DOHH2 (cell line): ENCODE data around the gene SOBP.

Experiments used
- H3F3A ChIP-seq: fragments of 200-600 bp; sonication (generic), shearing (Covaris generic); 2 replicates; pipeline ENCODE4 v1.6.0; 2016; ENCODE audit warnings: antibody characterized with exemption, mild to moderate bottlenecking; ENCODE audit not compliant: control insufficient read depth, insufficient read depth
- H3K27ac ChIP-seq: fragments of 200-600 bp; sonication (generic); 2 replicates; pipeline ENCODE4 v1.5.1; 2014; ENCODE audit warnings: low read depth, mild to moderate bottlenecking, low read length, moderate library complexity
- H3K27me3 ChIP-seq: fragments of 200-600 bp; sonication (generic); 2 replicates; pipeline ENCODE4 v1.6.1; 2014; ENCODE audit warnings: mild to moderate bottlenecking, low read length, mixed read lengths; ENCODE audit not compliant: control insufficient read depth
- H3K36me3 ChIP-seq: fragments of 200-600 bp; sonication (generic); 2 replicates; pipeline ENCODE4 v1.6.1; 2014; ENCODE audit warnings: mild to moderate bottlenecking, low read length, moderate library complexity, mixed read lengths; ENCODE audit not compliant: control insufficient read depth
- H3K4me1 ChIP-seq: fragments of 200-600 bp; sonication (generic); 2 replicates; pipeline ENCODE4 v1.6.1; 2014; ENCODE audit warnings: mild to moderate bottlenecking, low read length, mixed read lengths; ENCODE audit not compliant: control insufficient read depth
- H3K4me2 ChIP-seq: fragments of 200-600 bp; sonication (generic); 2 replicates; pipeline ENCODE4 v1.6.0; 2014; ENCODE audit warnings: mild to moderate bottlenecking, low read length, moderate library complexity
- H3K4me3 ChIP-seq: fragments of 200-600 bp; sonication (generic); 2 replicates; pipeline ENCODE4 v1.5.1; 2014; ENCODE audit warnings: mild to moderate bottlenecking, low read length, mixed read lengths
- H3K79me2 ChIP-seq: fragments of 200-600 bp; sonication (generic); 2 replicates; pipeline ENCODE4 v1.6.1; 2014; ENCODE audit warnings: mild to moderate bottlenecking, low read length, mixed read lengths; ENCODE audit not compliant: control insufficient read depth
- H3K9me2 ChIP-seq: fragments of 200-600 bp; sonication (generic); replicated peaks from 2 replicates; pipeline ENCODE4 v1.6.1; 2014; ENCODE audit warnings: mild to moderate bottlenecking, low read length, mixed read lengths; ENCODE audit not compliant: control insufficient read depth
- H3K9me3 ChIP-seq: fragments of 200-600 bp; sonication (generic); 2 replicates; pipeline ENCODE4 v1.6.1; 2014; ENCODE audit warnings: antibody characterized with exemption, low read length, mixed read lengths; ENCODE audit not compliant: control insufficient read depth, insufficient read depth
- H4K20me1 ChIP-seq: fragments of 200-600 bp; sonication (generic); 2 replicates; pipeline ENCODE4 v1.6.0; 2014; ENCODE audit warnings: low read depth, mild to moderate bottlenecking, antibody characterized with exemption, low read length, moderate library complexity; ENCODE audit not compliant: control insufficient read depth, insufficient read depth
- EZH2phosphoT487 ChIP-seq: fragments of 200-600 bp; sonication (generic); IDR thresholded peaks from 2 replicates; pipeline ENCODE4 v1.6.1; 2017; ENCODE audit warnings: borderline replicate concordance, mild to moderate bottlenecking, antibody characterized with exemption, low read length, moderate library complexity, mixed read lengths
- TF ChIP-seq, protein P1 (sequence below): fragments of 200-600 bp; sonication (generic); IDR thresholded peaks from one replicate; pipeline ENCODE4 v1.5.1; 2014; ENCODE audit warnings: antibody characterized with exemption, mild to moderate bottlenecking, low read depth, low read length; ENCODE audit not compliant: poor library complexity, severe bottlenecking

SOBP gene

DNA sequence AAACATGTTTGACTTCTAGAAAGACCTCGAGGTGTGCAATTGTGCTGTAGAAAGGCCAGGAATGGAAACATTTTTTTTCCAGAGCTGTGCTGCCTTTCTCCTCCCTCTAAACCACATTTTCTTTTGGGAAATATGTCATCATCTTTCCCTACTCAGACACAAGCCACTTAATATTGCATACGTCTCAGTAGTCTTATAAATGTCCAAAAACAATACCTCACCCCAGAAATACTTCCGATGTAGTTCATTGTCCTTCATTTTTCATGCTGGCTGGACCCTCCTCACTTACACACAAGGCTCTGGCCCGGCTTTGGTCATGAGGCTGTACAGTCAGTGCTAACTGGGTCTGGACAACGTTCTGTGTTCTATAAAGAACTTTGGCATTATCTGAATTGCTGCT is 207.8 kb downstream of the SOBP start:
- H3K27ac ChIP-seq, result no peak overlapping the region
- no peaks in the 10 kb centered on the region for H3K9me3 ChIP-seq
- peaks cover 31% of the 10 kb centered on the region for H3K27me3 ChIP-seq
- no peaks in the 10 kb centered on the region for H3K9me2 ChIP-seq
- H3K36me3 ChIP-seq, result no peaks in the 10 kb centered on the region
- H3K4me3 ChIP-seq, result no peak overlapping the region
- no peaks in the 10 kb centered on the region for H3K79me2 ChIP-seq
- H4K20me1 ChIP-seq, result no peaks in the 10 kb centered on the region
- H3F3A ChIP-seq, result no peaks in the 10 kb centered on the region
- no peaks in the 10 kb centered on the region for H3K4me1 ChIP-seq
- TF ChIP-seq EZH2phosphoT487, result no peak
- TF ChIP-seq, protein P1, sequence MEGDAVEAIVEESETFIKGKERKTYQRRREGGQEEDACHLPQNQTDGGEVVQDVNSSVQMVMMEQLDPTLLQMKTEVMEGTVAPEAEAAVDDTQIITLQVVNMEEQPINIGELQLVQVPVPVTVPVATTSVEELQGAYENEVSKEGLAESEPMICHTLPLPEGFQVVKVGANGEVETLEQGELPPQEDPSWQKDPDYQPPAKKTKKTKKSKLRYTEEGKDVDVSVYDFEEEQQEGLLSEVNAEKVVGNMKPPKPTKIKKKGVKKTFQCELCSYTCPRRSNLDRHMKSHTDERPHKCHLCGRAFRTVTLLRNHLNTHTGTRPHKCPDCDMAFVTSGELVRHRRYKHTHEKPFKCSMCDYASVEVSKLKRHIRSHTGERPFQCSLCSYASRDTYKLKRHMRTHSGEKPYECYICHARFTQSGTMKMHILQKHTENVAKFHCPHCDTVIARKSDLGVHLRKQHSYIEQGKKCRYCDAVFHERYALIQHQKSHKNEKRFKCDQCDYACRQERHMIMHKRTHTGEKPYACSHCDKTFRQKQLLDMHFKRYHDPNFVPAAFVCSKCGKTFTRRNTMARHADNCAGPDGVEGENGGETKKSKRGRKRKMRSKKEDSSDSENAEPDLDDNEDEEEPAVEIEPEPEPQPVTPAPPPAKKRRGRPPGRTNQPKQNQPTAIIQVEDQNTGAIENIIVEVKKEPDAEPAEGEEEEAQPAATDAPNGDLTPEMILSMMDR, result no peak
- H3K4me2 ChIP-seq, result no peak overlapping the region

DNA sequence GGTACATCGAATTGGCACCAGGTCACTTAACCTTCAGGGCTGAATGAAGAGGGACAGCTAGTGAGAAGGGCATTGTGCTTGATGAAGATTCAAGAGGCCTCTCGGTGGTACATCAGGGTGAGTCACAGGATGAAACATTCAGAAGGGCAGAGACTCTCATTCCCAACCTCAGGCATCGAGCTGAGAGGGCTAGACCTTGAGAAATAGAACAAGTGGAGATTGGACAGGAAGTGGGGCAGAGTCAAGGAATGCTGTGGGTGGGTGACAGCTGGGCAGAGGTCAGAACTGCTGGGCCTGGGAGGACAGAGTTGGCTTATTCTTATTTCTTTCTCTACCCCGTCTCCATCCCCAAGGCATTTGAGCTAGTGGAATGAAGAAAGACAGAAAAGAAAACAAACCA is 208.2 kb downstream of the SOBP start:
- Histone ChIP-seq H3K36me3 (no peaks in the 10 kb centered on the region), H4K20me1 (no peaks in the 10 kb centered on the region), H3K9me3 (no peaks in the 10 kb centered on the region), H3K4me2 (no peak overlapping the region), H3K27ac (no peak overlapping the region), H3K79me2 (no peaks in the 10 kb centered on the region), H3K9me2 (no peaks in the 10 kb centered on the region), H3K27me3 (peaks cover 31% of the 10 kb centered on the region), H3K4me3 (no peak overlapping the region), H3K4me1 (no peaks in the 10 kb centered on the region), H3F3A (no peaks in the 10 kb centered on the region)
- TF ChIP-seq EZH2phosphoT487, result no peak
- TF ChIP-seq, protein P1, result no peak

DNA sequence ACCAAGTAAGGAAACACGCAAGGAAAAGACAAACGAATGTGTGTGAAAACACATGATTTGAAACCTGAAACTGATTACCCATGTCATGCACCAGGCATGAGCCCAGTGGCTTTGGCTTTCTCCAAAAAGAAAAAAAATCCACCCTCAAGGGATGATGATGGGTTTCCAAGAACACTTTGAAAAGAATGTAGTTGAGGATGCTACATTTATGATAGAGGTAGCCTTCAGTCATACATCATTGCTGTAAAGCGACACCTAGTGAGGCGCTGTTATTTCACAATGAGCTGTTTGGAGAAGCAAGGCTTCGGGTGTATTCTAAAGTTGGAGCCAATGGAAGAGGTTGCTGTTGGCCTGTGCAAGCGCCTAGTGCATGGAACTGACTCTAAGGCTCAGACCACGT is 209.3 kb downstream of the SOBP start:
- Histone ChIP-seq H3K4me1 (no peaks in the 10 kb centered on the region), H4K20me1 (no peaks in the 10 kb centered on the region), H3F3A (no peaks in the 10 kb centered on the region), H3K36me3 (no peaks in the 10 kb centered on the region), H3K27me3 (peaks cover 31% of the 10 kb centered on the region), H3K79me2 (no peaks in the 10 kb centered on the region), H3K27ac (no peak overlapping the region), H3K4me2 (no peak overlapping the region), H3K9me2 (no peaks in the 10 kb centered on the region), H3K9me3 (no peaks in the 10 kb centered on the region), H3K4me3 (no peak overlapping the region)
- TF ChIP-seq, protein P1, result no peak
- no peak for TF ChIP-seq EZH2phosphoT487

DNA sequence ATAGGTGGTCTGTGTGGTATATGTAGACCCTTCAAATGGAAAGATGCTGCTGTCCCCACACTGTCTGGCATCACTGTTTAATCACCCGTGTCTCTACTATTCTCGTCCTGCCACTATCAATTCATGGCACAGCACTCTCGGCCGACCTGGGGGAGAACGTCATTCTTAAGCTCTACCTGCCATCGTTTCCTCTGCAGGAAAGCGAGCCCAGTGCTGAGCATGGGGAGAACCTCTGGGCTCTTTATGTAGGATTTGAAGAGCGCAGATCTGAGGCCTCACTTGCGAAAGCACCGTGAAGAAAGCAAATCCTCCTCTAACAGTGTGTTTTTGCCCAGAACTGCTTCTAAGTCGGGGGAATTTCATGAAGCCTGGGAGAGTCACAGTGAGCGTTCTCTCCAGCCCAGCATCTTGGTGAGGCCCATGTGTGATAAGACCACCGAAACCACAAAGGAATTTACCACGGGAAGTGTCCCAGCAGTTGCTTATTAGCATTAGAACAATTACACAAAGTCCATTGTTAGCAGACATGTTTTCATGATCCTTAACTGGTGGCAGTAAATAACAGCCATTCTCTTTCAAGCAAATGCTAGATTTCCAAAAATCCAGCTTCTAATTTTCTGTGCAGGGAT is 209.9 kb downstream of the SOBP start:
- TF ChIP-seq, protein P1, result no peak
- no peak for TF ChIP-seq EZH2phosphoT487

More for the DNA sequence above, 209.9 kb downstream of the SOBP start:
- no peaks in the 10 kb centered on the region for H3K36me3 ChIP-seq
- H3F3A ChIP-seq, result no peaks in the 10 kb centered on the region
- H3K9me3 ChIP-seq, result no peaks in the 10 kb centered on the region
- H3K4me3 ChIP-seq, result no peak overlapping the region
- no peaks in the 10 kb centered on the region for H4K20me1 ChIP-seq
- no peaks in the 10 kb centered on the region for H3K9me2 ChIP-seq
- no peak overlapping the region for H3K4me2 ChIP-seq
- H3K79me2 ChIP-seq, result no peaks in the 10 kb centered on the region
- no peak overlapping the region for H3K27ac ChIP-seq
- H3K27me3 ChIP-seq, result peaks cover 31% of the 10 kb centered on the region
- no peaks in the 10 kb centered on the region for H3K4me1 ChIP-seq
